GM18508 (cell line): ENCODE results near the gene FLRT1.

Experiments
- ATAC-seq: cut with Tn5 transposase; IDR thresholded peaks from one replicate; pipeline ENCODE4 v1.9.1; 2021; ENCODE audit warnings: moderate number of reproducible peaks; ENCODE audit not compliant: insufficient read depth, unreplicated experiment

Gene FLRT1

DNA sequence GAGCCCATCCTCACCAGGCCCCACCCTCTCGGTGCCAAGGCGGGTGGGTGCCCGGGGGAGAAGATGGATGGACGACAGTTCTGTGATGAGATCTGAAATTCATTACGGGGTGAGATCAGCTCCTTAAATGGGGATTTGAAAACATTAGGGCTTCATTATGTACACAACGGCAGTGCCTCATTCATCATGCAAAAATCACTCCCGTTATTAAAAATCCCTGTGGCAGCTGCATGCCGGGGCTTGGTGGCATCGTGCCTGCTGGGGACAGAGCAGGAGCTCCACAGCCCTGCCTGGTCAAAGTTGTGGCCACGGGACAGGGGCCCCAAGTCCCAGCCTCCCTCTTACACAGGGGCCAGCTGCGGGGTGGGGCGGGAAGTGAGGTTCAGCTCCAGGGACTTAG is 29.3 kb upstream of the FLRT1 start:
- no peak for ATAC-seq

DNA sequence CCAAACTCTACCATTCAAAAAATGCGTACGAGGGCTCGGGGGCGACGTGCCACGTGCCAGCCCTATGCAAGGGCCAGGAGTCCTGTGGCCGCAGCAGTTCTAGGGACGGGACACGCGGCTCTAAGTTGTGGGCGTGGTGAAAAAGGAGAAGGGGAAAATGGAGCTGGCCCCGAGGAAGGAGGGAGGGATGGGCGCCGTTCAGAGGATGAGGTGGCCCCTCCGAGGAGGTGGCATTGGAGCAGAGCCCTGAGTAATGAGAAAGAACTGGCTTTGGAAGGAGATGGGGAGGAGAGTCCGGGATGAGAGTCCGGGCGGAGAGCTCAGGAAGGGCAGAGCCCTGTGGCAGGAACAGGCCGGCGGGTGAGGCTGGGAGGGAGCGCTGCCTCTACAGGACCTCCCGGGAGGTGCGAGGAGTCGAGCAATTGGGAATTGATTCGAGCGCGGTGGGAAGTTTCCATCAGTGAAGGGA is 28.5 kb upstream of the FLRT1 start:
- ATAC-seq, result no peak

DNA sequence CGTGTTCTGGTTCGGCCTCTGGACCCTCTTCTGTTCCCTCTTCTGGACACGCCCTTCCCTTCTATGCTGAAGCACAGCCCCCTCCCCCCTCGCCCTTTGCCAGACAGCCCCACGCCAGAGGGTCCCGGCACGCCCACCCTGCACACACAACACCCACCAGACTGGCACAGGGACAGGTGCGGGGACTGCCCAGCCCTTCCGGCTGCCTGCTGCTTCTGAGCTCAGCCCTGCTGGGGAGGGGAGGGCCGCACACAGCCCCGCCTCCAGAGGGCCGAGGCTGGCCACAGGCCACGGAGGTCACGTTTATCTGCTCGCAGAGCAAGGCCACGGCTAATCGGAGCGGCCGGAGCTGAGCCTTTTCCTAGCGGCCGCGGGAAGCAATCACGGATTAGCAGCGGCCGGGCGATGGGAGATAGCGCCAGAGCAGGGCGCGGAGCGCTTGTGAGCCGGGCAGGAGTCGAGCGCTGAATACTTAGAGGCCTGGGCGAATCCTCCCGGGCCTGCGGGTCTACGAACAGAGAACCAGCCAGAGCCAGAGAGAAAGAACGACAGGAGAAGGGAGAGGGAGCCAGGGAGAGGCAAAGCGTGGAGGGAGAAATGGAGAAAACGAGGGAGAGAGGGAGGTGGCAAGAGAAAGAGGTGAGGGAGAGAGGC is 28.0 kb upstream of the FLRT1 start:
- no peak for ATAC-seq

DNA sequence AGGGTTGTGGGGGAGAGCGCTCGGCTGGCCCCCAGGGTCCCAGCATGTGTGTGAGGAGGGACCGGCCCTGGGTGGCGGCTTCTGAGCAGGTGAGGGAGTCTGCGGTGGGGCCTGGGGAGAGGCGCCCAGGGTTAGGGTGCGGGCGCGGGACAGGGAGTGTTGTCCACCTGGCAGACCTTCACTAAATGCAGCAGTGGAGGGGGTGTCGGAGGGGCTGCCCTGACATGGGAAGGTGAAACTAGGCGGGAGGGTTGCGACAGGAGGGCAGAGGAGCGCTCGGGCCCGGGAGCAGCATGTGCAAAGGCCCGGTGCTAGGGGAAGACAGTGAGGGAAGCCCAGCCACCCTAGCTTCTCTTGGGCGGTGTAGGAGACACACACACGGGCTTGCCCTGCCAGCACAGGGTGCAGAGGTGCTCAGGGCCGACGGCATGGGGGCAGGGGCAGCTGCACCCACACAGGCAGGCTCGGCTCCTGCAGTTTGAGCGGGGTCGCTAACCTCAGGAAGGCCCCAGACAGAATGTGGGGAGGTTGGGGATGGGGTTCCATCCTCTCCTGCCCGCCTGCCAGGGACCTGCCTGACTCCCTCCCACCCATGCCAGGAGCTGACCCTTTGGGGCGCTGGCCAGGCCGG is 27.3 kb upstream of the FLRT1 start:
- ATAC-seq, result no peak

DNA sequence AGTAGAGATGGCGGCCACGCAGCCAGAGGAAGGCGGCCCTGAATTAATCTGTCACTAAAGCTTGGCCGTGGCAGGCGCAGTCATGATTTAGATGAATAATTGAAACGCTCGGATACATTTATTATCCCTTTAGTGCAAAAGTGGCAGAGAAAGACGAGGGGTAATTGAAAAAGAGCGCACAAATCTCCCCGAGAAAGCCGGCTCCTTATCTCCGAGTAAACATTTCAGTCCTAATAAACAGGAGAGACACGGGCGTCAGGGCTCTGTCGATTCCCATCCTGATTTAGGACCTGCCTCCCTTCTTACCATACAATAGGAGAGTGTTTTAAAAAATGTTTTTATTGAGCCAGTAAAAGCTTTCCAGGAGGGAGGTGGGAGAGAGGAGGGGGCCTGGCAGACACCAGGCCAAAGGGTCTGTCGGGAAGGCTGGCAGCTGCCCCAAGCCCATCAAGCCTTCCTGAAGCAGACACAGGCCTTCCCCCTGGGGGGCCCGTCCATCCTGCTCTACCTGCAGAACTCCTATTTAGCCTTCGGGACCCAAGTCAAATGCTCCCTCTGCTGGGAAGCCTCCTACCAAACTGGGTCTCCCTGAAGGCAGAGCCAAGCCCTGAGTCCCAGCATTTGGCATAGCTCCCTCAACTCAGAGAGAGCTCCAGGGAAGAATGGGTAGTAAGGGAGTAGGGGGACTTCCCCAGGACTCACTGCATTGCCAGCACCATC is 26.7 kb upstream of the FLRT1 start:
- no peak for ATAC-seq

DNA sequence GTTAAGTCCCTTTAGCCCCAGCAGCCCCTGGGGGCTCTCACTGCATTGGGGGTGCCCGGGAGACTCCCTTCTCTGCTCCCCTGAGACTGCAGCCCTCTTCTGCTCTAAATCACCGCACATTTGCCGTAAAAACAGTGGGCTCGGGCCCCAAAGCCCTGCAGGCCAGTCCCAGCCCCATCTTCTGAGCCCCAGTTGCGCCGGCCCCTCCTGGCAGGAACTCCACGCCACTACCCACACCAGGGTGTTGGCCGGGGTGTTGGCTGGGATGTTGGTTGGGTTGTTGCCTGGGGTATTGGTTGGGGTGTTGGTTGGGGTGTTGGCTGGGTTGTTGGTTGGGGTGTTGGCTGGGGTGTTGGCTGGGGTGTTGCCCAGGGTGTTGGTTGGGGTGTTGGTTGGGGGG is 26.0 kb upstream of the FLRT1 start:
- no peak for ATAC-seq

DNA sequence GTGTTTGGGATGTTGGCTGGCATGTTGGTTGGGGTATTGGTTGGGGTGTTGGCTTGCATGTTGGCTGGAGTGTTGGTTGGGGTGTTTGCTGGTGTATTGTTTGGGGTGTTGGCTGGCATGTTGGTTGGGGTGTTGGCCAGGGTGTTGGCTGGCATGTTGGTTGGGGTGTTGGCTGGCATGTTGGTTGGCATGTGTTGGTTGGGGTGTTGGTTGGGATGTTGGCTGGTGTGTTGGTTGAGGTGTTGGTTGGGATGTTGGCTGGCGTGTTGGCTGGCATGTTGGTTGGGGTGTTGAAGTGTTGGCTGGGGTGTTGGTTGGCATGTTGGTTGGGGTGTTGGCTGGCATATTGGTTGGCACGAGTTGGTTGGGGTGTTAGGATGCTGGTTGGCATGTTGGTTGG is 24.9 kb upstream of the FLRT1 start:
- ATAC-seq, result no peak

DNA sequence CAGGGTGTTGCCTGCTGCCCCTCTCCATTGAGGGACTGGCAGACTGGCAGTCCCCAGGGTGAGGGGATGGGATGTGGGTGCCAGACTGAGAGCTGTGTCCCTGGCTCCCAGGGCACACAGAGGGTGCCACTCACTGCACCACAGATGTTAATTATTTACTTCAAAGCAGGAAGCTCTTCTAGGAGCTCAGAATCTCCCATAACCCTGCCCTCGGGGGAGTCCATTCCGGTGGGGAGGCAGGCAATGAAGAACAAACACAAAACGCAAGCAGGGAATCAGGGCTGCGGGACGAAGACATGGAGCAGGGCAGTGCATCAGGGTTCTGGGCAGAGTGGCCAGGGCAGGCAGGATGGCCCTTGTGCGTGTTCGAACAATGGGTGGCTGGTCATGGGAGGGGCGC is 24.4 kb upstream of the FLRT1 start:
- no peak for ATAC-seq

DNA sequence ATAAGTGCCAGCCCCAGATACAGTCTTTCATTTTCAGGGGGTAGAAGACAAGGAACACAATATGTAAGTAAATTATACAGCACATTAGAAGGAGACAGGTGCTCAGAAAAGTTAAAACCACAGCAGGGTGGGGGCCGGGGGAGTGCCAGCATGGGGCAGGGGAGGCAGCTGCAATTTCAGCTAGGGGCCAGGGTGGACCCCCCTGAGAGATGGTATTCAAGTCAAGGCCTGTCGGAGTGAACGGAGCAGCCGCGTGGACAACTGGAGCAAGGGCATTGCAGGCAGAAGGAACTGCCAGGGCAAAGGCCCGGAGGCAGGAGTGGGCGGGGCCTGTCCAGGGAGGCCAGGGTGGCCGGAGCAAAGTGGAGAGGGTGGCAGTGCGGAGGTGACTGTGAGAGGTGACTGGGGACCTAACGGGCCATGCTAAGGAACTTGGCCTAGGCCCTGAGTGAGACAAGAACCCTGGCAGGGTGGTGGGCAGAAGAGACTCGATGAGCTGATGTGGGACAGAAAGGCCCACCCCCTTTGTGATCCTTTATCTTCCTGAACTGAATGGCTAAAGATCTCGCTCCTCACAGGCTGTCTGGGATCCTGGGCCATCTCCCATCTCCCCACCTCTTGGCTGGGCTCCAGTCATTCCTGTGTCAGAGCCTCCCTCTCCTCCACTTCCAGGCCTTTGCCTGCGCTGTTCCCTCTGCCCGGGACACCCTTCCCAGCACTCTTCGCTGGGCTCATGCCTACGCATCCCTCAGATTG is 22.4 kb upstream of the FLRT1 start:
- ATAC-seq, result no peak

DNA sequence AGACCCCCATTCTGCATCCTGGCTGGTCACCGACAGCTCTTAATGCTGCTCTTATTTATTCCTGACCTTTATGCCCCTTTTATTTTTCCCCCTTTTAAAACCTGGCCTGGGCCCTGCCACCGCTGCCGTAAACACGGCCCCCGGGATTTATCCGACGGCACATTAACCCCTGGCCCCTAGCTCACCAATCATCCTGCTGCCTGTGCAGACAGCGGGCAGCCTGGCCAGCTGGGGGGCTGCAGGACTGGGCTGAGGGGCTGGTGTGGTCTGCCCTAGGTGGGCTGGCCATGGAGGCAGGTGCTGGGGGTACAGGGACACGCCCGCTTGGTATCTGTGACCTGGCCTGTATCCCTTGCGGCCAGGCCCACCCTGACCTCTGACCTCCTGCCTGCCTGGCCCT is 21.4 kb upstream of the FLRT1 start:
- no peak for ATAC-seq

DNA sequence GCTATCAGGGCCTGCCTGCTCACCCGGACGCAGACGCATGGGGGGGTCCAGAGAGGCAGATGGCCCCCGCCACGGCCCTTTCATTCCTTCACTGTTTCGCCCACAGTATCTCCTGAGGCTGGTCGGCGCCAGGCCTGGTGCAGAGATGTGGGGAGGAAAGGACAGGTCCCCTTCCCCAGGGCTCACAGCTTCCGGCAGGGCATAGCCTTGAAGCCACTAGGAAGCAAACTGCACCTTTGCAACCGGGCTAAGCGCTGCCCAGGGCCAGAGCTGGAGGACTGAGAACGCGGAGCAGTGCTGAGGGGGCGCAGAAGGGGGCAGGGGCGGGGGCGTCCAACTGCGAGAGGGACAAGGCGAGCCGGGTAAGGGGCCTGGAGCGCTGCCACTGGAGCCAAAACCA is 20.2 kb upstream of the FLRT1 start:
- ATAC-seq, result no peak

DNA sequence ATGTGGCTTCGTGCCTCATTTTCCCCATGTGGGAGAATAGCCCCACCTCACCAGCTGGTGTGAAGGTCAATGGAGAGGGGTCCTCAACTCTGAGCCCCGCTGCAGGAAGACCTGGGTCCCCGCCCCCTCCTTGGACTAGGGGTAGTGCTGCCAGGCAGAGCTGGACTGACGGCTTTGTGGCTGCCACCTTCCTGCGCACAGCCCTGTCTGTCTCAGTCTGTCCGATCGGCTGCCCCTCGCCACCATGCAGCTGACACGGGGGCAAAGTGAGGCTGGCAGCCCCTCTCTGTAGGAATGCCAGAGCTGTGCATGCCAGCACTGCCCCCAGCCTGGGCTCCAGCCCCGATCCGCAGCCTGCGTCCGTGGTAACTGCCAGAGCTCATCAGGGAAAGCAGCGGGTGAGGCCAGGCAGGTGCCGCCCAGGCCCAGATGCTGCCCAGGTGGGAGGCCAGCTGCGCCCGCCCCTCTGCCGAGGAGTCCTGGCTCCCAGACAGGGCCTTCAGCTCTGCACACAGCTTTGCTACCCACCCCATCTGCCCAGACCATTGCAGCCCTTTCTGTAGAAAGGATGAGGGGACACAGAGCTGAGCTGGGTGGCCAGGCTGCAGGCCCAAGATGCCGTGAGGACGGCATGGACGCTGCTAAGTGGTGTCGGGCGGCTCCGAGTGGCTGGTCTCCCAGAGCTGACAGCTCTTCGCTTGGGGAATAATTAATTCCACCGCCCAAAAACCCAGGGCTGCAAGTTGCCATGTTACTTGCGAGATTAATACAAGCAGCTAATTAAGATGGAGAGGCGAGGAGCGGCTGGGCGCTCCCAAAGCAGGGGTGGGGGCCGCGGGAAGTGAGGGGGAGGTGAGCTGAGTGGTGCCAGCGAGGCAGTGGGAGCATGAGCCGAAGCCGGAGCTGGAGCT is 19.5 kb upstream of the FLRT1 start:
- ATAC-seq, result no peak

DNA sequence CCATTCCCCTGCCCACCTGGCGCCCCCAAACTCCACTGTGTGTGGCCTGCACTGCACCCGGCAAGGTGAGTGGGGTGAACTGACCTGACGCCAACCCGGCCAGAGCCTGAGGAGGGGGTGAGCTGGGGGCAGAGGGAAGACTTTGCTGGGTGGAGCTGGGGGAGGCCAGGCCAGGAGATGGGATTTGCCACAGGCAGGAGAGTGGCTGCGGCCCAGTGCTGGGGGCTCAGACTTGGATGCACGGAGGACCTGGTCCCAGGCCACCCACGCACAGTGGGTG is 17.8 kb upstream of the FLRT1 start:
- no peak for ATAC-seq

DNA sequence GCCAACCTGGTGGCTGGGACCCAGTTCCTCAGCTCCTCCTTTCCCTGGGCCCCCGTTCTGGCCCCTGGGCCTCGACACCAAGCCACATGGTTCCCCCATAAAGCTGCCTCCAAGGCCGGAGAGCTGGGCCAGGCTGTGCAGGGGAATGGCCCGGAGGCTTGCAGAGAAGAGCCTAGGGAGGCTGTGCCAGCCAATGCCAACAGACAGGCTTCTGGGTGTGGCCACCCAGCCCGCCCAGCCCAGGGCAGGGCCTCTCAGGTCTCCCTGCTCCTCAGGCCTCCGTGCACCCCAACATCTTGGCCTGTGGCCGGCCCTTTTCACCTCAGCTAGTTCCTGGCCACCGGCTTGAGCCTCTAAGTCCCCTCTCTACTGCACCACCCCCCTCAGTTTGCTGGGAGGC is 17.4 kb upstream of the FLRT1 start:
- ATAC-seq, result no peak

DNA sequence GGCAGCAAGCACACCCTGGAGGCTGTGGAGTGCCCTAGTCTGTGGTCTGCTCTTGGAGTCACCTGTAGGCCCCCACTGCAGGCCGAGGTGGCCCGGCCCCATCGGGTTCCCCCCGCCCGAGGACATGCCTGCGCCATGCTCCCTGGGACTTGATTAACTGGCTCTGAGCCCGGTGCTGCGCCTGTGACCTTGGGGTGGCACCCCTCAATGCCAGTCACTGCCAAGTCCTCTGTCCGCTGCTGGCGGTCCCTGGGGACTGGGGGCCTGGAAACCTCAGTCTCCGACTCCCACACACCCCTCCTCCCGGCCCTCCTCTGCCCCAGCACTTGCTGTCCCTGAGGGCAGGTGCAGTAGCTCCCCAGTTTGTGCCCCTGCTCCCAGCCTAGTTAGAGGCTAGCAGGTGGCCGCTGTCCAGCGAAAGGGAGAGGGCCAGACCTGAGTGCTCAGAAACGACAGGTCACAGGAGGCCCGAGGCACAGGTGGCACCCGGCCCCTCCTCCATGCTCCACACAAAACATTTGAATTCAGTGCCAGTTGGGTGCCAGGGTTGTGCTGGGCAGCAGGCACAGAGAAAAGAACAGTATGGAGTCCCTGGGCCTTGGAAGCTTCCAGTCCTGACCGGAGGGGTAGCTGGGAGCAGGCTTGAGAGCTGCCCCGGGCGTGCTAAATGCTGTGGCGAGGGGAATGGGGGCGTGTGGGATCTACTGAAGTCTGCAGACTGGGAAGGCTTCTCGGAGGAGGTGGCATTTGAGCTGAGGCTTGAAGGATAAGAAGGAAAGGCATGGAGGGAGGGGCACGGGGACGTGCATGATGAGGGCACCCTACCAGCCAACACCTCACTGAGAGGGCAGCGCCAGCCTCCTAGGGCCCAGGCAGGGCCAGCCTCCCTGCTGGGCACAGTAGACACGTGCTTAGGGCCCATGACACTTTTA is 16.4 kb upstream of the FLRT1 start:
- no peak for ATAC-seq

DNA sequence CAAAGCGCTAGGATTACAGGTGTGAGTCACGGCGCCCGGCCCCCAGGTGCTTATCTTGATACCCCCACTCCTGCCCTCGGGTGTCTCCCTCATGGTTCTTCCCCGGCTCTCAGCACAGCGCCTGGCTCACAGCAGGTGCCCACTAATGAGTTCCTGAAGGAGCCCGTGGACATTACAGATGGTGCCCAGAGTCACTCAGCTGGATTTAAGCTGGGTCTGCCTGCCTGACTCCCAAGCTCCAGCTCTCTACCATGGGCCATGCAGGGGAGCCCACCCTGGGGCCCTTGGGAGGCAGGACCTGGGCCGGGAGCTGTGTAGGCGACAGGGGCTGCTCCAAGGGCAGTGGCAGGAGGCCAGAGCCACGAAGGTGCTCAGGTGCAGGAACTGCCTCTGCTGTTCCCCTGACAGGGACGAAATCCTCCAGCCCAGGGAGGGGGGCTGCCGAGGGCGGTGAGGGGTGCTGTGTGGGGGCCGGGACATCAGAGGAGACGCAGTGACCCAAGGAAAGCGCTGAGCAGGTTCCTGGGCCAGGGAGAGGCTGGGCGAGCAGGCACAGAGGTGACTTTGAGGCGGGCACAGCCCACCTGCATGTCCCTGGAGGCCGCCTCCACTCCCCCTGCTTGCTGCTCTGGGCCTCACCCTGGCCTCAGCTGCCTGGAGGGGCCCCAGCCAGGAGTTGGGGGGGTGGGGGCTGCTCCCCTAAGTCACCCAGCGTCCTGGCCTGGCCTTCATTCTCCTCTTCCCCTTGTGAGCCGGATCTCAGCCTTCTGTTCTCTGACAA is 14.6 kb upstream of the FLRT1 start:
- no peak for ATAC-seq

DNA sequence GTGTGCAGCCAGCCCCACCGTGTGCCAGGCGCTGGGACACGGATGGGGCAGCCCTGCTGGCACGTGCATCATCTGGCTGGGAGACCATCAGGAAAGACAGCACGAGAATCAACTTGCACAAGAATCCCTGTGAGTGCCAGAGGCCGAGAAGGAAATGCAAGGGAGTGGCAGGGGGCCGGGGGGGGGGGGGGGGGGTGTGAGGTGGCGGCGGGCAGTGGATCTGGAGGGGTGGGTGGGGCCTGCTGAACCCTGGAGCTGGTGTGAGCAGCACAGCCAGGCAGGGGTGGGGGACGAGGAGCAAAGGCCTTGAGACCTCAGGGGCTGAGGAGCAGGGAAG is 14.0 kb upstream of the FLRT1 start:
- ATAC-seq, result no peak

DNA sequence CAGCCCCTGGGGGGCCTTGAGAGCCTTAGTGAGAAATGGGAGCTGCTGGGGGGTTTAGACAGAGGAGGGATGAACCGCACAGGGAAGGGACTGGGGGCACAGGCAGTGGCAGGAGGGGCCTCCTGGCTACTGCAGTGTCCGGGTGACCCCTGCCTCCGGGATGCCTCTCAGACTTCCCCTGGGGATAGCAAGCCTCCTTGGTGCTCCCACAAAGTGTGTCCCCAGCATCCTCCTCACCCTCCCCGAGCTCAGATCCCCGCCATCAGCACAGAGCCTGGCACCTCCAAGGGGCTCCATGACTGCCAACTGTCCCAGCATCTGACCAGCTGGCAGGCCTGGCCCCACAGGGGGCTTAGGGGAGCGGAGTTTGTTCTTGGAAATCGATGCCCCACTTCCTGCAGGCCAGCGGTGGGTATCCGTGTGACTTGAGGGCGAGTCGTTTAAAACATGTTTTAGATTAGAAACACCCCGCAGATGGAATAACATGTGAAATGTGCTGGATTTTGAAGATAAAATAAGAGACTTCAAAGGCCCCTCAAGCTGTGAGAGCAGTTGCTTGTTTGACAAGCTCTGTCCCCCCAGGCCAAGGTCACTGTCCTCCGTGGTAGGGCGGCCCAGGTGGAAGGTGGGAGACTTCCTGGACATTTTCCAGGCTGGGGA is 13.5 kb upstream of the FLRT1 start:
- ATAC-seq, result no peak
